Adipose tissue (tissue), 3 donors: ENCODE measurements around the gene RYR2. TPM values are rescaled to one million over a fixed set of nuclear protein-coding genes. Genes with fewer than 3 reads are reported as not detected.
"Not testable (repeated sequence)": the region's sequence is repeated elsewhere in the genome, so short reads cannot be mapped to it uniquely, and the experiment has no call there.

ENCODE experiments used
- H3K27ac ChIP-seq: one replicate; pipeline ENCODE4 v1.5.1; 2013; ENCODE audit warnings: low read depth, low read length
- WGBS, 3 donors: extraction: QIAGEN DNeasy Blood & Tissue Kit; methylation state at CpG; one replicate each; pipeline ENCODE4 v1.1.7; 2013; 5-methylcytosine and 5-hydroxymethylcytosine counted together
- polyA plus RNA-seq, 3 donors: library from polyadenylated mRNA; stranded (reverse); fragments of 200-250 nt; gene quantifications; one replicate each; pipeline ENCODE4 v1.2.3, GENCODE V29; 2013
- donor health status: healthy with polysubstance abuse.
- donor health status: Bipolar disorder and iron deficiency.
- donor health status: healthy.

RYR2 gene
- polyA plus RNA-seq, 3 donors = 0.23 to 1.1 (median 0.36) TPM

DNA sequence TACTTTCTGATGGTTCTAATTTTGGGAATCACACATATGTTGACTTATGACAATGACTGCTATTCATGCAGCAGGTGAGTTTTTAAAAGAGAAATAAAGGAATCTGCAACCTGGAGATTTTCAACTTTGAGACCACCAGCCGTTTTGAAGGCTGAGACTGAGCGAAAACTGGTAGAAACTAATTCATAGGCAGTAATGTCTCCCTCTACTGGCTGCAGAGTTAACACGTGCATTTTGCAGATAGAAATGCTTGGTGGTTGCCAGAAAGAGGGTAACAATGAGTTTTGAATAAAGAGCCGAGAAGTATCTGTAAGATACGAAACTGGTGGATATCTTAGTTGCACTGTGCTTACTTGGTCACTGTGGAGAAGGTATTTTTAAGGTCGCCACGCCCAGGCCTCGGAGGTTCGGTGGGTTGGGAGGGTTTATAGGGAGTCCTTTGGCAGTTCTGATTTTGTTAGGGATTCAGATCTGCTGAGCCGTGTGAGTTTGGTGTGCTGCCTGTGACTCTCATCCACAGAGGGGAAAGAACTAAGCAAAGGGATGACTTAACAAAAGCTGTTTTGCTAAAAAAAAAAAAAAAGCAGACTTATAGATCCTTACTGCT, 83.0 kb downstream of the RYR2 start:
- 73 to 80% (median 74%) methylated on average over 10 of the region's 10 CpGs for WGBS, 3 donors
- no peak overlapping the region for H3K27ac ChIP-seq

DNA sequence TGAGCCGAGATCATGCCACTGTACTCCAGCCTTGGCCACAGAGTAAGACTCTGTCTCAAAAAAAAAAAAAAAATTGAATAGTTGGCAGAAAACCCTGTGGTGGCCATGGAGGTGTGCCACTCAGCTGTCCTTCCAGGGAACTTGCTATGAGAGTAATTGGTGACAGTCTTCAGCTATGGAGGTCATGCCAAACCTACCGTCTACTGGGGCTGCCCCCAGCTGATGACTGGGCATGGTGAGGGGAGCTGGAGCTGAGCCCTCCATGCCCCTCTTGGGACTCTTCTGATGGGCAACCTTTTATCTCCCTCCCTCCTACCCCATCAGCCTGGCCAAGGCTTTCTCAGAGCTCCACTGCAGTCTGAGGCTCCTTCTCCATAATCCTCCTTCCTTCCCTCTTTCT, 84.2 kb downstream of the RYR2 start:
- WGBS, 3 donors = 92 to 100% (median 93%) methylated on average over 2 of the region's 2 CpGs

DNA sequence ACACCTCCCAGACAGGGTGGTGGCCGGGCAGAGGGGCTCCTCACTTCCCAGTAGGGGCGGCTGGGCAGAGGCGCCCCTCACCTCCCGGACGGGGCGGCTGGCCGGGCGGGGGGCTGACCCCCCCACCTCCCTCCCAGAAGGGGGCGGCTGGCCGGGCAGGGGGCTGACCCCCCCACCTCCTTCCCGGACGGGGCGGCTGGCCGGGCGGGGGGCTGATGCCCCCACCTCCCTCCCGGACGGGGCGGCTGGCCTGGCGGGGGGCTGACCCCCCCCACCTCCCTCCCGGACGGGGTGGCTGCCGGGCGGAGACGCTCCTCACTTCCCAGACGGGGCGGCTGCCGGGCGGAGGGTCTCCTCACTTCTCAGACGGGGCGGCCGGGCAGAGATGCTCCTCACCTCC, 85.3 kb downstream of the RYR2 start:
- 96 to 100% (median 100%) methylated on average over 2 to 17 of the region's 31 CpGs for WGBS, 3 donors
- not testable (repeated sequence) for H3K27ac ChIP-seq

More for the DNA sequence above, 84.2 kb downstream of the RYR2 start:
- H3K27ac ChIP-seq = no peak overlapping the region

DNA sequence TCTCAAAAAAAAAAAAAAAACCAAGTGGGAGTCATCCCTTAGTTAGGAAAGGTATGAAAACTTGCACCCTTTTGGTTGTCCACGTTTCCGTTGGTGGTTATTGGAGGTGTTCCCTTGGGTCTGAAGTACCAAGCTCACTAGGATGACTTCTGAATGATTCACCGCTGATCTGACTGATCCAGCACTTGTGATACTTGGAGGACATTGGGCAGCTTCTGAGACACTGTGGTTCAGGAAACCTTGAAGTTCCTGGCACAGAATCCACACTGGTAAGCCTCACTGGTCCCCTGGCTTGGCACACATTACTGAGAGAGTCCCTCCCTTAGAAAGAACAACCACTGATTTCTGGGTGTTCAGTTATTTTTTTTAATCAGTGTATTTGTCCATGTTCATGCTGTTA, 91.9 kb downstream of the RYR2 start:
- 47 to 62% (median 59%) methylated on average over 3 of the region's 3 CpGs for WGBS, 3 donors
- no peak overlapping the region for H3K27ac ChIP-seq

DNA sequence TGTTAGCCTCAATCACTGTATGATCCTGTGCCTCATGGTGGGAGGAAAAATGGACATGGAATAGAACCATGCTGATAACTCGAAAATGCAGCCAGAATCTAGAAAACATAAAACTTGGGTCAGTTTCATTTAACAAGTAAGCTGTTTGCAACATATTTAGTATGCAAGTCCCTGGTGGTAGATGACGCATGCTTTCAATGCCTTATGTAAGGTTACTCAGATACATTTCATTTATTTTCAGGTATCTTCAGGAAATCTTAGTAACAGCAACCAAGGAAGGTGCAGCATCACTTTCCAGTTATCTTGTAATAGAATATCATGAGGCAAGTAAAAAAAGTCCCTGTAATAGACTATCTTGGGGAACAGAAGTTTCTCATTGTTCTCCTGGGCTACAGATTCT, 92.9 kb downstream of the RYR2 start:
- 62 to 76% (median 76%) methylated on average over 2 of the region's 2 CpGs for WGBS, 3 donors

DNA sequence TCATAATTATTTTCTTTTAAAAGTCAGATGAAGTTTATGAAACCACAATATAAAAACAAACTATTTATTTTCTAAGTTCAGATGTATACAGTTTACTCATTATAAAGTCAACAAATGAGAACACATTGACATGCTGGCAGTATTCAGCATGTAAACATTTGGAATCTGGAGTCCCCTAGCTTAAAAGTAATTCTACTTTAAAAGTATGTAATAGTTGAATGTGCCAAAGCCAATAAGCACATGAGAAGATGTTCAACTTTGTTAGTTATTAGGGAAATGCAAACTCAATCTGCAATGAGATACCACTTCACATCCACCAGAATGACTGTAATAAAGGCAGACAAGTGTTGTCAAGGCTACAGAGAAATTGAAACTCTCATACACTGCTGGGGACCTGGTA, 96.6 kb downstream of the RYR2 start:
- no peak overlapping the region for H3K27ac ChIP-seq

More for the DNA sequence above, 92.9 kb downstream of the RYR2 start:
- H3K27ac ChIP-seq = no peak overlapping the region

DNA sequence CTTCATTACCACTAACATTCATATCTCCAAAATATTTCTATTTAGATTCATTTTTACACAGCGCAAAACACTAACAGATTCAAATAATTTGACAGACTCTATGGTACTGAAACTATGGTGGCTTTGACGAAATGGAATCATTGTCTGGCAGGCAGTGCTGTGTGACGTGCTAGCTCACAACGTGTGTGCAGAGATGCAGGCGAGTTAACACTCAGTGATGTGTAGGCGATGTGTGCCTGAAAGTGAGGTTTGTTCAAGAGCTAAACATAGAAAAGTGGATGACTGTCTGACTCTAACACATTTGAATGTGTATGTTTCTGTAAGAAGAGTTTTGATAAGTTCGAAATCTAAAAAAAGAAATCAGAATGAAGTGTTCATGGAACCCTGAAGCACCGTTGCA, 97.7 kb downstream of the RYR2 start:
- 80 to 90% (median 83%) methylated on average over 8 of the region's 8 CpGs for WGBS, 3 donors
- no peak overlapping the region for H3K27ac ChIP-seq

DNA sequence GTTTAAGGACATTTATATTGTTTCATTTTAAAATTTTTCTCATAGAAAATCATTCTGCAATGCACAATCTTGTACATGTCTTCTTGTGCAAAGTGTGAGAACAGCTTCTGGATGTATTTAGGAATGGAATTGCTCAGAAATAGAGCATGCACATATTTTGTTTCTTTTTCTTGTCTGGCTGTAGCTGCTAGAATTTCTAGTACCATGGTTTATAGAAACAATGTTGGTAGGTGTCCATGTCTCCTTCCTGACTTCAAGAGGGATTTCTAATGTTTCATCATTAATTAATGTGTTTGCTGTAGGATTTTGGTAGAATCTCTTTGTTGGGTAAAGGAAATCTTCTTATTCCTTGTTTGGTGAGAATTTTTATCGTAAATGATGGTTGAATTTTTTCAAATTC, 99.0 kb downstream of the RYR2 start:
- H3K27ac ChIP-seq = no peak overlapping the region
- WGBS, 3 donors = 58 to 74% (median 73%) methylated on average over 1 of the region's 1 CpG

DNA sequence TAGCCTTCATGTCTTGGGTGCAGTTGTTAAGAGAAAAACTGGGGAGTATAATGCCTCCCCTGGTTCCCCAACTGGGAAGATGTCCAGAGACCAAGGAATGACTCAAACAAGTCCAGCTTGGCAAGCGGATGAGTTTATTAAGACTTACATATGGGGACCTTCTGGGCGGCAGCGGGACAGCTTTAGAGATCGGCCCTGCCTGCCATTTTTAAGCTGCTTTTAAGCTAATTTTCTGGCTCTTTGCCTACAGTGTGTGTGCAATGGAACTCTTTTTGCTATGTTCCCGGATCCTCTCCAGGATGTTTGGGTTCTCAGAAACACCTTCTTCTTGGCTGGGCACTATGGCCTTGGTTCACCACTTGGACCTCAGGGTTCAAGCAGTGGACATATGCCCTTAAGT, 99.5 kb downstream of the RYR2 start:
- 61 to 70% (median 65%) methylated on average over 5 of the region's 5 CpGs for WGBS, 3 donors
- H3K27ac ChIP-seq = no peak overlapping the region

DNA sequence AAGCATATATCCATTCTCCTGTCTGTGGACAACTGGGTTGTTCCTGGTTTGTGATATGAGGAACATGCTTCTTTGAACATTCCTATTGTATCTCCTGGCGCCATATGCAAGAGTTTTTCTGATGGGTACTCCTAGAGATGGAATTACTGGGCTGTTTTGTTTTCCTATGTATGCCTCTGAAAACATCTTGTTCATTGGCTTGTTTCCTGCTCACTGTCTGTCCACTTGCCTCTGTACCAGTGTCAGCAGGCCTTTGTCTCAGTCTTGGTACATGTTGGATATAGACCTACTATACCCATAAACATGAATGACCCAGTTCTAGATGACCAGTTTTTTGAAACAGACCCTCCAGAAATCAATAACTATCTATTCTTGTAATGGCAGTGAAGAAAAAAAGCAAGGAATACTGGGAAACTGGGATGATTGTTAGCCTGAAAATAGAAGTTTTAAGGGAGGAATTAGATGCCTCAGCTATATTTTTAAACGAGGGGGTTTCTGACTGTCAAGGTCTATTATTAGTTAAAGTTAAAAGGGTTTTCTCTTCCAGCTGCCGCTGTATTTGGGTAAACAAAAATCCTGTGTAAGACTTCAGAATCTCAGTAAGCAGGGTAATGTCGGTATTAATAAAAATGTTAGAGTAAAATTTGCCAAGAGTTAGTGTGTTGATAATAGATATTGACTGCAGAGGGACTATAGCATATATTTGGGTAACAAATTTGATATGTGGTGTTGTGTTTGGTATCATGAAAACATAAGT, 103.6 kb downstream of the RYR2 start:
- no peak overlapping the region for H3K27ac ChIP-seq
- WGBS, 3 donors = 58 to 59% (median 59%) methylated on average over 4 of the region's 4 CpGs

DNA sequence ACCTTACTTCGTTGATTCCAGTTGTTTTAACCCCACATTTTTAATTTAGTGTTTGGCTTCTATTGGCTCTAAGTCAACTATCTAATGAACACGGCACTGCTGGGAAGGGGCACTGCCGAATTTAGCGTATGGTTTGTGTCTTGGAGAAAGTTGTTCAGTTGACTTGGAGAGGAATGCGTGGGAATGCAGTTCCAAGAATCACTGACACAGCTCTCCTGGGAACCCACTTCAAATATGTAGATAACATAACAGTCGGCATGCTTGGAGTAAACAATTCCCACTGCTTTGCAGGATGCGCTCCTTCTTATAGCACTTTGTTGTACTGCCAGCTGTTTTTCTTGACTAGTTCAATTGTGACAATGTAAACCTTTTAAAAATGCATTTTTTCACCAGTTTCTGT, 104.3 kb downstream of the RYR2 start:
- 26 to 31% (median 26%) methylated on average over 7 of the region's 7 CpGs for WGBS, 3 donors
- H3K27ac ChIP-seq = no peak overlapping the region

DNA sequence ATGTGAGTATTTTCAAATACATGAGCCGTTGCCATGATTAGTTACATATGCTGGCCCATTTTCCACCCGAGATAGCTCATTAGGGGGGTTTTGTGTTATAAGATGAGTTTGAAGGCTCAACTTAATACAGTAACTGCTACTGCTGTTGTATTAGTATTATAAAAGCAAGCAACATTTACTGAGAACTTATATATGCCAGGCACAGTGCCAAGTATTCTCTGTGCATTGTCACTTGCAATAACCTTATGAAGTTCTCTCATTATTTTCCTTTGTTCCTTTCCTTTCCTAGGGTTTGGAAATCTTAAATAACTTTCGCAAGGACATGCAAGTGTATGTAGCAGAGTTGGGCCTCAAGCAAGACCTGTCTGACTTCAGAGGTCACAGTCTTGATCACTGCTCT, 107.9 kb downstream of the RYR2 start:
- H3K27ac ChIP-seq = no peak overlapping the region
- 82 to 87% (median 86%) methylated on average over 3 of the region's 3 CpGs for WGBS, 3 donors

DNA sequence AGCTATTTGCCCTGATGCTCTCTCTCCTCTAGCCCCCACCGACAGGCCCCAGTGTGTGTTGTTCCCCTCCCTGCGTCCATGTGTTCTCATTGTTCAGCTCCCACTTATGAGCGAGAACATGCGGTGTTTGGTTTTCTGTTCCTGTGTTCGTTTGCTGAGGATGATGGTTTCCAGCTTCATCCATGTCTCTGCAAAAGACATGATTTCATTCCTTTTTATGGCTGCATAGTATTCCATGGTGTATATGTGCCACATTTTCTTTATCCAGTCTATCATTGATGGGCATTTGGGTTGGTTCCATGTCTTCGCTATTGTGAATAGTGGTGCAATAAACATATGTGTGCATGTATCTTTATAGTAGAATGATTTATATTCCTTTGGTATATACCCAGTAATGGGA, 110.0 kb downstream of the RYR2 start:
- H3K27ac ChIP-seq = not testable (repeated sequence)
- 78 to 89% (median 85%) methylated on average over 6 of the region's 6 CpGs for WGBS, 3 donors

DNA sequence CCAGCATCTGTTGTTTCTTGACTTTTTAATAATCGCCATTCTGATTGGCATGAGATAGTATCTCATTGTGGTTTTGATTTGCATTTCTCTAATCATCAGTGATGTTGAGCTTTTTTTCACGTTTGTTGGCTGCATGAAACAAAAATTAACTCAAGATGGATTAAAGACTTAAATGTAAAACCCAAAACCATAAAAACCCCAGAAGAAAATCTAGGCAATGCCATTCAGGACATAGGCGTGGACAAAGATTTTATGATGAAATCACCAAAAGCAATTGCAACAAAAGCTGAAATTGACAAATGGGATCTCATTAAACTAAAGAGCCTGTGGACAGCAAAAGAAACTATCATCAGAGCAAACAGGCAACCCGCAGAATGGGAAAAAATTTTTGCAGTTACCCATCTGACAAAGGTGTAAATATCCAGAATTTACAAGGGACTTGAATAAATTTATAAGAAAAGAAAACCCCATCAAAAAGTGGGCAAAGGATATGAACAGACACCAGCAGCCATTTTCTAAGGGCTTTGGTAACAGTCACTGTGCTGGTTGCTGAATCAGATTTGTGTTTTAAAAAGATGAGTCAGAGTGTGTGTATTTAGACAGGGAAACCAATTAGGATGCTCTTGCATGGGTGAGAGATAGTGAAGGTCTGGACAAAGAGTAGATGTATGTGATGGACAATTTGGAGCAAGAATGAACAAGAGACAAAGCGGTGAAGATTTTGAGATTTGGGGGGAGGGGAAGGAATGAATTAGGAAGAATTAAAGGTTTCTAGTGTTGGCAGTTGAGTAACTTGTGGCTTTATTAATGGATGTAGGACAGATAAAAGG, 110.7 kb downstream of the RYR2 start:
- WGBS, 3 donors = 80 to 88% (median 83%) methylated on average over 5 of the region's 5 CpGs
- H3K27ac ChIP-seq = no peak overlapping the region

DNA sequence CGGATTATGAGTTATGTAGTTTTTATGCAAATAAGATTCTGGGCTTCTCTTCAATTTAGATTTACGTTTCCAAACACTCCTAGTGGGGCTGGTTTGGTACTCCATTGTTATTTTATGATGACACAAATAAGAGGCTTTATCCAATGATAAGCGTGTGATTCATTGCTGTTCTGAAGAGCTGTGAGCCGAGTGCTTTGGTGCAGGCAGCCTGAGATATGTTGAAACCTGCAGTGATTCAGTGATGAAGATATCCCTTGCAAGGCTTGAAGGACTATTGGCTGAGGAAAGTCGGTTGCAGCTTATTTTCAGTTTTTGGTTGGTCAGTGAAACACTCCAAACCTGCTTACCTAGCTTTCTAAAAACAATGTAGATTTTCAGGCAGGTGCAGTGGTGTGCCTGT, 112.2 kb downstream of the RYR2 start:
- H3K27ac ChIP-seq = no peak overlapping the region
- 43 to 63% (median 50%) methylated on average over 5 of the region's 5 CpGs for WGBS, 3 donors

DNA sequence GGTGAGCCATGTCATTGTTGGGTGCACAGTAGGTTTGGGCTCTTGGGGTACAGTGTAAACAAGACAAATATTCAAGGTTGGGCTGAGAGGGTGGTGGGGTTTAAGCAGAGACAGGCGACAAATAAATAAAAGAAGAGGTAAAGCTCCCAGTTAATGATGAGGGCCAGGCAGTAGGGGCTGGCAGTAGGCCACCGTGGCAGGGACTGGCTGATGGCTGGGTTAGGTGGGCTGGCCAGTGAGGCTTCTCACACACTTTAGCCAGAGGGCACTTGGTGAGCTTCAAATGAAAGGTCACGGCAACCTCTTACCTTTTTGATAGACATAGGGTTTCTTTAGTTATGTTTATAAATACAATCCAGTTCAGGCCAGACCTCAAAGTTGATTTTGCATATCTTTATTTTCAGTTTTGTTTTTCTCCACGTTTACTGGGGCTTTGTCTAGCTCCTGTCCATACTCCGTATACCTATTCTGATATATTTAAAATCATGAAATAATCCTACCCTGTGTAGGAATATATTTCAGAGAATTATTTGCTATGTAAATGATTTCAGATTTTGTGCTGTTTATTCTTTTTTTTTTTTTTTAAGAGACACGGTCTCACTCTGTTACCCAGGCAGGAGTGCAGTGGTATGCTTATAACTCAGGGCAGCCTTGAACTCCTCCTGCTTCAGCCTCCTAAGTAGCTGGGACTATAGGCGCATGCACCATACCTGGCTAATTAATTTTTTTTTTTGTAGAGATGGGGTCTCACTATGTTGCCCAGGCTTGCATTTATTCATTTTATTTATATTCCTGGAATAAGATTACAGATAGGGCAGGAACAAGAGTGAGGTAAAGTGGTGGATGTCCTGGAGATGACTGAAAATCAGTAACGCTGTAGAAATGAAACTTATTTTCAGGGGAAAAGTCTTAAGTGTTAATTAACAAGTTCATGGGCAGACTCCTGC, 122.7 kb downstream of the RYR2 start:
- WGBS, 3 donors = 78 to 91% (median 84%) methylated on average over 8 of the region's 8 CpGs
- H3K27ac ChIP-seq = no peak overlapping the region

DNA sequence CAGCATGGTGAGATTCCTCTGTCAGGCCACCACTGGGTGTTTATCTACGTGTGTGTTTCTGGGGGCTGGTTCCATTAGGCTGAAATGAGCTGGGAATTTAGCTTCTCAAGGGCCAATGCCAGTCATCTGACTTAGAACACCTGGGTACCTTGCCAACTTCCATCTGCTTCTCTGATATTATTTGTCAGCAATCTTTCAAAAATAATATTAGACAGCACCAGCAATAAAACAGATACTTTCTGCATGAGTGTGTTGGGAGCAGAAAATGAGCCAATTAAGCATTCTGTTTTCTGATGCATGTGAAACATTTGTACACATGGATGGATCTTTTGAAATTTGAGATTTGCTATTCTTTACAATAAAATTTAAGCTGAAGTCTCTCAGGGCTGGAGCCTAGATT, 124.1 kb downstream of the RYR2 start:
- 52 to 80% (median 63%) methylated on average over 1 of the region's 1 CpG for WGBS, 3 donors
- no peak overlapping the region for H3K27ac ChIP-seq

DNA sequence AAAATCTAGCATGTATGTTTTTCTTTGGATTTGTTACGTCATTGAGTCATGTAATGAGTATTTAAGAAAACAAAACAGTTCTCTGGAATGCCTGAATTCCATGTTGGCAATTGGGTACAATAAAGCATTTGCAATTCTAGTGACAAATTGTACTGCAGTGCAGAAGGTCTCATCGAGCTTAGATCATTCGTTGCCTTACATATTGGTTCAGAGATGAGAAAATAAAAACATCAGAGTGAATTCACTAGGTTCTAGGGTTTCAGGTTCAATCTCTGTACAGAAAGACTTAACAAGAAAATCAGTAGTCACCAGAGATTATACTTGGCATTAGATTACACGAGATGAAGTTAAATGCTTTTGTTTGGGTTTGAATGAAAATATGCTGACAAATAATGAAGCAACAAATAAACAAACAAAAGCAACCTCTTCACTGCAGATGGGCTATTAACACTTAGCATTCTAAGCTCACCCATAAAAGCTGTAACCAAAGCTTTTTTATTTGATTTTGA, 124.7 kb downstream of the RYR2 start:
- no peak overlapping the region for H3K27ac ChIP-seq
- 52 to 60% (median 58%) methylated on average over 4 of the region's 4 CpGs for WGBS, 3 donors
